ENCODE data around the gene ZFP62. TPM values are rescaled to one million over a fixed set of nuclear protein-coding genes. Genes with fewer than 3 reads are reported as not detected.
A peak's percentile ranks its signal among the peaks of the same experiment; 100 is the strongest.

ZFP62 gene
- total and polyA plus RNA-seq, 2 of the 8 experiments (the other 6 are each of a cell fraction or from before 2014, with no cell fraction given), result 9.3 to 38.5 TPM

DNA sequence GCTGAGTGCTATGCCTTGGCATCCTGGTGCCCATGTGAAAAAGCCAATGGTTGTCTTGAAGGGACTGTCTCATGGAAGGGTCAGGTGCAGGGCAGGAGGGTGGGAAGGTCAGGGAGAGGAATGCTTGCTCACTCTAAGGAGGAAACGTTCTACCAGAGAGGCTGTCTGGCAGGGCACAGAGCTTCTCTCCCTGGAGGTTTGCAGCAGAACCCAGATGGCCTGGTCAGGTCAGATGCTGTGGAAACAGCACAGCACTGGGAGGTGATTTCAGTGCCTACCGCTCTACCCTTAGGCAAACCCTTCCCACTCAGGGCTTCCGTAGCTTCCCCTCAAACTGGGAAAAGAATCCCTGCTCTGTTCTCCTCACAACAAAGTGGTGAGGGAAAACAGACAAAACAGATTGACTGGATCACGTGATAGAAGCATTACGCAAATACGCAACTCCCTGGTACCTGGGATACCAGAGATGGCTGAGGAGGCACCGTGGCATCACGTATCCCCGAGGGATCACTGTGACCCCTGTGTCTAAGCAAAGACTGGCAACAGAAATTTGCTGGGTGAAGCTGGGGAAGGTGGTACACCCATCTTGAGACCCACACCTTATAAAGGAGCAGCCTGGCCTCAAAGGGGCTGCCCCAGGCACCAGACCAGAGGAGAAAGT, 54.6 kb downstream of the ZFP62 start:
- Histone ChIP-seq H3K36me3 (ENCODE audit: control insufficient read depth in 2 of 4, insufficient read depth in 4 of 4, low read length in 3 of 4) (no peaks in the 10 kb centered on the region), H3K27ac (ENCODE audit: low read depth, low read length) (no peak overlapping the region), H3K9ac (replicated peaks in 1 of 4; ENCODE audit: extremely low read depth in 1 of 4, low read depth in 3 of 4, low read length in 3 of 4) (peak overlapping the region in 1 of 4 experiments; percentile 11; a peak in 1 of 7 replicates), H2BK5ac (ENCODE audit: low read depth, low read length) (no peak overlapping the region; the same call in 1 of the 2 replicates), H2BK12ac (ENCODE audit: low read depth, low read length) (no peak overlapping the region), H3K14ac (ENCODE audit: insufficient read length) (no peak overlapping the region), H3K18ac (ENCODE audit: extremely low read depth, low read length) (no peak overlapping the region), H3K9me3 (ENCODE audit: insufficient read depth in 2 of 2, low read depth in 1 of 2, low read length in 1 of 2) (no peaks in the 10 kb centered on the region), H3K4me1 (replicated peaks in 1 of 4; ENCODE audit: control insufficient read depth in 3 of 4, insufficient read depth in 4 of 4, low read length in 3 of 4) (peaks cover 9 to 37% (median 17%) of the 10 kb centered on the region in 4 experiments), H3K79me2 (ENCODE audit: control insufficient read depth in 1 of 2, insufficient read depth in 2 of 2, low read length in 2 of 2) (peaks cover 14 to 42% of the 10 kb centered on the region in 2 experiments), H2AK5ac (ENCODE audit: low read depth, low read length) (no peak overlapping the region), H2BK120ac (replicated peaks; ENCODE audit: low read depth, low read length) (no peak overlapping the region), H4K8ac (ENCODE audit: extremely low read depth, insufficient read depth, low read length) (no peak overlapping the region), H4K5ac (ENCODE audit: insufficient read length, low read depth, low read length) (no peak overlapping the region), H4K91ac (replicated peaks; ENCODE audit: insufficient read length, low read length) (no peak overlapping the region), H3K4ac (replicated peaks; ENCODE audit: insufficient read length, low read depth, low read length) (no peak overlapping the region), H3K56ac (replicated peaks; ENCODE audit: insufficient read length, low read depth, low read length) (no peak overlapping the region), H2AFZ (ENCODE audit: low read length) (no peak overlapping the region), H3K23ac (ENCODE audit: insufficient read length) (no peak overlapping the region), H3K27me3 (replicated peaks in 1 of 4; ENCODE audit: control insufficient read depth in 3 of 4, extremely low read depth in 1 of 4, insufficient read depth in 3 of 4, low read length in 3 of 4) (no peaks in the 10 kb centered on the region), H3K23me2 (ENCODE audit: low read depth, low read length) (peaks cover 5% of the 10 kb centered on the region; the same call in 1 of the 2 replicates), H3K79me1 (ENCODE audit: low read depth, low read length) (peaks cover 17% of the 10 kb centered on the region), H3K4me2 (ENCODE audit: insufficient read depth in 1 of 2, low read depth in 2 of 2, low read length in 2 of 2) (peak overlapping the region; percentile 30 to 34; a peak in 2 of 4 replicates), H4K20me1 (replicated peaks in 1 of 2; ENCODE audit: control insufficient read depth in 1 of 2, insufficient read depth in 2 of 2, low read length in 2 of 2) (peaks cover 4% of the 10 kb centered on the region in 2 experiments), H2BK15ac (ENCODE audit: low read length) (no peak overlapping the region), H3K4me3 (ENCODE audit: extremely low read depth in 1 of 4, insufficient read depth in 2 of 4, low read depth in 3 of 4, low read length in 4 of 4) (no peak overlapping the region), H2BK20ac (ENCODE audit: low read length) (no peak overlapping the region)
- TF ChIP-seq KDM4A (IDR thresholded peaks at IDR 0.05; ENCODE audit: low read depth, low read length, severe bottlenecking) (no peak), CEBPB (IDR thresholded peaks at IDR 0.05; ENCODE audit: low read depth, low read length) (no peak), SRF (IDR thresholded peaks at IDR 0.05; ENCODE audit: low read depth, low read length) (no peak), SAP30 (IDR thresholded peaks at IDR 0.05; ENCODE audit: insufficient read depth, insufficient replicate concordance, low read length) (no peak), BCL11A (IDR thresholded peaks at IDR 0.05; ENCODE audit: low read depth in 2 of 2, low read length in 2 of 2) (no peak), JUND (IDR thresholded peaks at IDR 0.05; ENCODE audit: low read length) (no peak), CTBP2 (IDR thresholded peaks at IDR 0.05; ENCODE audit: borderline replicate concordance, insufficient read depth, insufficient read length, low read length) (no peak)
- TF ChIP-seq, protein P1, sequence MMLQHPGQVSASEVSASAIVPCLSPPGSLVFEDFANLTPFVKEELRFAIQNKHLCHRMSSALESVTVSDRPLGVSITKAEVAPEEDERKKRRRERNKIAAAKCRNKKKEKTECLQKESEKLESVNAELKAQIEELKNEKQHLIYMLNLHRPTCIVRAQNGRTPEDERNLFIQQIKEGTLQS (IDR thresholded peaks at IDR 0.05; ENCODE audit: insufficient read depth, low read depth, low read length), result no peak
- WGBS, 2 experiments (ENCODE audit: extremely low coverage in 1 of 2, insufficient coverage in 1 of 2, insufficient read length in 1 of 2, insufficient replicate concordance in 2 of 2, low coverage in 1 of 2, low lambda C conversion rate in 2 of 2, missing lambda C conversion rate in 1 of 2), result 88% methylated on average over 9 of the region's 9 CpGs; no CpG with 5 or more reads in 1 of the 2 experiments
- no peak for DNase-seq (ENCODE audit: low read depth in 1 of 2, low spot score in 2 of 2)
- ChIA-PET CTCF (ENCODE audit: partially characterized antibody) (interaction anchor here (0.6 to 1.6 kb wide), 4 partner anchors 17 to 24 kb away, joined by 3 to 5 read pairs (median 3); no protein-coding TSS in a partner anchor), POLR2A (ENCODE audit: partially characterized antibody) (no interaction called here)
- FAIRE-seq, result no peak

Data from H1 (cell line).